KMS-11 (cell line): ENCODE data around the gene CBFA2T3.

Experiments
- H2AFZ ChIP-seq: fragments of 200-600 bp; sonication (generic); 2 replicates; pipeline ENCODE4 v1.6.1; 2016; ENCODE audit warnings: antibody characterized with exemption, mixed run types, low read depth
- H3K27ac ChIP-seq: fragments of 200-600 bp; sonication (generic); 2 replicates; pipeline ENCODE4 v1.6.1; 2016; ENCODE audit warnings: mild to moderate bottlenecking, mixed run types
- H3K27me3 ChIP-seq: fragments of 200-600 bp; sonication (generic); 2 replicates; pipeline ENCODE4 v1.6.1; 2017; ENCODE audit warnings: mild to moderate bottlenecking, low read depth, mixed run types, moderate library complexity; ENCODE audit not compliant: insufficient read depth
- H3K36me3 ChIP-seq: fragments of 200-600 bp; sonication (generic); 2 replicates; pipeline ENCODE4 v1.6.1; 2017; ENCODE audit warnings: mild to moderate bottlenecking, mixed run types; ENCODE audit not compliant: insufficient read depth
- H3K4me1 ChIP-seq: fragments of 200-600 bp; sonication (generic); 2 replicates; pipeline ENCODE4 v1.6.1; 2016; ENCODE audit warnings: mild to moderate bottlenecking, low read depth, mixed run types; ENCODE audit not compliant: poor library complexity, severe bottlenecking
- H3K4me2 ChIP-seq: fragments of 200-600 bp; sonication (generic); 2 replicates; pipeline ENCODE4 v1.7.0; 2016; ENCODE audit warnings: mild to moderate bottlenecking, mixed run types
- H3K4me3 ChIP-seq: fragments of 200-600 bp; sonication (generic); IDR thresholded peaks from 2 replicates; pipeline ENCODE4 v1.6.1; 2017; ENCODE audit warnings: low read depth, low read length, mixed read lengths; ENCODE audit not compliant: insufficient read depth
- H3K79me2 ChIP-seq: fragments of 200-600 bp; sonication (generic); 2 replicates; pipeline ENCODE4 v1.6.1; 2016; ENCODE audit warnings: low read depth, mixed run types; ENCODE audit not compliant: insufficient read depth
- H3K9ac ChIP-seq: fragments of 200-600 bp; sonication (generic); 2 replicates; pipeline ENCODE4 v1.6.1; 2016; ENCODE audit warnings: mild to moderate bottlenecking, mixed run types
- H4K20me1 ChIP-seq: fragments of 200-600 bp; sonication (generic); 2 replicates; pipeline ENCODE4 v1.6.1; 2016; ENCODE audit warnings: mild to moderate bottlenecking, mixed run types; ENCODE audit not compliant: insufficient read depth
- CTCF ChIP-seq: fragments of 200-600 bp; sonication (generic); conservative IDR thresholded peaks from 2 replicates; pipeline ENCODE4 v1.6.1; 2017; ENCODE audit warnings: low read depth, mild to moderate bottlenecking, antibody characterized with exemption, low read length, moderate library complexity, mixed read lengths

Gene CBFA2T3

GRCh38 chr16:89000207-89000959 is 23.4 kb upstream of the CBFA2T3 start:
- Histone ChIP-seq H3K4me2 (no peak overlapping the region), H2AFZ (no peak overlapping the region), H4K20me1 (no peaks in the 10 kb centered on the region), H3K9ac (no peak overlapping the region), H3K27ac (no peak overlapping the region), H3K27me3 (peaks cover 56% of the 10 kb centered on the region), H3K4me1 (no peaks in the 10 kb centered on the region), H3K36me3 (no peaks in the 10 kb centered on the region; the same call in 1 of the 2 replicates), H3K4me3 (no peak overlapping the region), H3K79me2 (no peaks in the 10 kb centered on the region)
- TF ChIP-seq CTCF: no peak

GRCh38 chr16:88999457-89000206 is 22.6 kb upstream of the CBFA2T3 start:
- Histone ChIP-seq H2AFZ (no peak overlapping the region), H3K4me3 (no peak overlapping the region), H3K36me3 (no peaks in the 10 kb centered on the region; the same call in 1 of the 2 replicates), H3K27ac (no peak overlapping the region), H3K79me2 (no peaks in the 10 kb centered on the region), H3K4me1 (no peaks in the 10 kb centered on the region), H3K27me3 (peaks cover 55% of the 10 kb centered on the region), H3K9ac (no peak overlapping the region), H3K4me2 (no peak overlapping the region), H4K20me1 (no peaks in the 10 kb centered on the region)
- no peak for TF ChIP-seq CTCF

- no peaks in the 10 kb centered on the region for H4K20me1 ChIP-seq
- H3K27me3 ChIP-seq: peaks cover 58% of the 10 kb centered on the region
- no peak overlapping the region for H2AFZ ChIP-seq
- H3K27ac ChIP-seq: no peak overlapping the region
- H3K4me2 ChIP-seq: no peak overlapping the region
- no peak for TF ChIP-seq CTCF
- no peak overlapping the region for H3K9ac ChIP-seq
- no peaks in the 10 kb centered on the region; the same call in 1 of the 2 replicates for H3K36me3 ChIP-seq
- H3K4me3 ChIP-seq: no peak overlapping the region
- no peaks in the 10 kb centered on the region for H3K79me2 ChIP-seq
- peaks cover 11% of the 10 kb centered on the region for H3K4me1 ChIP-seq
Measured at GRCh38 chr16:88995746-88996535, 18.9 kb upstream of the CBFA2T3 start.

- H2AFZ ChIP-seq: no peak overlapping the region
- H3K4me3 ChIP-seq: no peak overlapping the region
- no peak overlapping the region for H3K9ac ChIP-seq
Measured at GRCh38 chr16:88995194-88995593, 18.2 kb upstream of the CBFA2T3 start.

More at GRCh38 chr16:88995194-88995593, 18.2 kb upstream of the CBFA2T3 start:
- Histone ChIP-seq H3K79me2 (no peaks in the 10 kb centered on the region), H3K27ac (no peak overlapping the region), H4K20me1 (no peaks in the 10 kb centered on the region), H3K27me3 (peaks cover 58% of the 10 kb centered on the region), H3K4me1 (peaks cover 11% of the 10 kb centered on the region), H3K36me3 (no peaks in the 10 kb centered on the region; the same call in 1 of the 2 replicates), H3K4me2 (no peak overlapping the region)
- no peak for TF ChIP-seq CTCF
